Uterus (tissue), 2 donors: Measurements from ENCODE around the gene SMAD1.

Source experiments
- POLR2A ChIP-seq, 2 donors: fragments of 450-650 bp; IDR thresholded peaks; one replicate each; pipeline ENCODE4 v1.6.1; 2016; ENCODE audit warnings: antibody characterized with exemption in 2 of 2, mild to moderate bottlenecking in 1 of 2, moderate library complexity in 1 of 2
- TF ChIP-seq, protein P1 (sequence below), 4 experiments: fragments of 200-600 bp in 2 of 4; fragments of 450-650 bp in 2 of 4; sonication (generic) in 2 of 4; IDR thresholded peaks; one replicate each; pipeline ENCODE4 v1.5.1; 2016 to 2019; ENCODE audit warnings: antibody characterized with exemption in 4 of 4, mild to moderate bottlenecking in 2 of 4, moderate library complexity in 1 of 4

DNA sequence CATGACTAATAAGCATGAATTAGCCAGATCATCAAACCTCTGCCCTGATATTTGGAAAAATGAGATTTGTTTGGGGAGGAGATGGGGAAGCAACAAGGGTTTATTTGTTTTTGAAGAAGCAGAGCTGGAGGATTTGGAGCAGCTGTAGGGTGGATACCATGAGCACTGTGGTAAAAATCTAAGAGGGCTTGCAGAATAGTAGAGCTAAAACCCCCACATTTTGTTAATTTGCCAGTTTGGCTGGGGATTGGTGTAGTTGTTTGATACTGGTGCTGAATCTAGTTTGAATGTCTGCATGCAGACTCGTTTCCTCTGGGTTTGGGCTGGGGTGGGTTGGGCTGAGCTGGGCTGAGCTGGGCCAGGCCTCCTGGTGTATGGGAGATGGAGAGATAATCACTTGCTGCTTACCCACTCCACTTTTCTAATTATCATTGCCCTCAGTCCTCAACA is 43.7 kb downstream of the SMAD1 start:
- TF ChIP-seq POLR2A (IDR thresholded peaks at IDR 0.05): no peak
- TF ChIP-seq, protein P1, sequence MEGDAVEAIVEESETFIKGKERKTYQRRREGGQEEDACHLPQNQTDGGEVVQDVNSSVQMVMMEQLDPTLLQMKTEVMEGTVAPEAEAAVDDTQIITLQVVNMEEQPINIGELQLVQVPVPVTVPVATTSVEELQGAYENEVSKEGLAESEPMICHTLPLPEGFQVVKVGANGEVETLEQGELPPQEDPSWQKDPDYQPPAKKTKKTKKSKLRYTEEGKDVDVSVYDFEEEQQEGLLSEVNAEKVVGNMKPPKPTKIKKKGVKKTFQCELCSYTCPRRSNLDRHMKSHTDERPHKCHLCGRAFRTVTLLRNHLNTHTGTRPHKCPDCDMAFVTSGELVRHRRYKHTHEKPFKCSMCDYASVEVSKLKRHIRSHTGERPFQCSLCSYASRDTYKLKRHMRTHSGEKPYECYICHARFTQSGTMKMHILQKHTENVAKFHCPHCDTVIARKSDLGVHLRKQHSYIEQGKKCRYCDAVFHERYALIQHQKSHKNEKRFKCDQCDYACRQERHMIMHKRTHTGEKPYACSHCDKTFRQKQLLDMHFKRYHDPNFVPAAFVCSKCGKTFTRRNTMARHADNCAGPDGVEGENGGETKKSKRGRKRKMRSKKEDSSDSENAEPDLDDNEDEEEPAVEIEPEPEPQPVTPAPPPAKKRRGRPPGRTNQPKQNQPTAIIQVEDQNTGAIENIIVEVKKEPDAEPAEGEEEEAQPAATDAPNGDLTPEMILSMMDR (IDR thresholded peaks at IDR 0.05): no peak
